ENCODE measurements around the gene PRKAR1A.
"Not testable (repeated sequence)": the region's sequence is repeated elsewhere in the genome, so short reads cannot be mapped to it uniquely, and the experiment has no call there.

Gene PRKAR1A

DNA sequence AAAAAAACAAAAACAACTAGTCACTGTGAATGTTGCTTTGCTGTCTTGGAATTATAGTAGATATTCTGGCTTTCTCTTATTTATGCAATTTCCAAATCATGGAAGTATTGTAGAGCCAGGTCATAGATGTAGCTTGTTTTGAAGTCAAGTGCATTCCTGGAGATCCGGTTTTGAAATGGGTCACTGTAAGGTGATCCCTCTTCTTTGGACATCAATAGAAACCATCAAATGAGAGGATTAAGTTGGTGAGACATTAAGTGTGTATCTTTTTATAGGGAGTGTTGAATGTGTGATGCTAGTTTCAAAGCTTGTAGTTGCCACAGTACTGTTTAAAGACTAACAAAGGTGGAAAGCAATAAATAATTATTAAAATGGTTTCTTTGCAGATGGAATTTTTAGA lies 4.5 kb downstream of the PRKAR1A start:
- H2BK120ac ChIP-seq (ENCODE audit: low read depth, low read length): no peak overlapping the region
- no peak overlapping the region for H2BK15ac ChIP-seq (ENCODE audit: low read length)
- H3K18ac ChIP-seq (ENCODE audit: low read length): no peak overlapping the region
- H3K23ac ChIP-seq (ENCODE audit: low read depth, low read length, poor library complexity): no peak overlapping the region
- no peak overlapping the region for H4K8ac ChIP-seq (ENCODE audit: low read depth, low read length)
- H3K4me1 ChIP-seq (ENCODE audit: control insufficient read depth in 2 of 2, insufficient read depth in 1 of 2, low read depth in 1 of 2, low read length in 2 of 2): peaks cover 0 to 17% of the 10 kb centered on the region in 2 donors
- no peak for DNase-seq (ENCODE audit: low spot score)
- no peak overlapping the region for H3K27ac ChIP-seq (replicated peaks; ENCODE audit: low read length)
- H2AFZ ChIP-seq (ENCODE audit: low read length): no peak overlapping the region
- H3K27me3 ChIP-seq (ENCODE audit: control insufficient read depth in 3 of 3, insufficient read depth in 3 of 3, low read depth in 1 of 3, low read length in 3 of 3): no peaks in the 10 kb centered on the region
- no peak overlapping the region for H3K4me2 ChIP-seq (ENCODE audit: insufficient read depth, low read length, poor library complexity, severe bottlenecking)
- no CpG with 5 or more reads among the region's 1 CpG for WGBS, 2 donors (ENCODE audit: extremely low coverage in 2 of 2, insufficient read length in 2 of 2, insufficient replicate concordance in 1 of 2)
- no peak overlapping the region for H3K4me3 ChIP-seq (ENCODE audit: low read length in 2 of 2)
- H3K9me3 ChIP-seq (replicated peaks in 1 of 2; ENCODE audit: control insufficient read depth in 2 of 2, insufficient read depth in 1 of 2, low read depth in 1 of 2, low read length in 2 of 2): peaks cover 0 to 18% of the 10 kb centered on the region in 2 donors
- no peak overlapping the region for H4K91ac ChIP-seq (ENCODE audit: low read depth, low read length, poor library complexity)
- no peak overlapping the region for H2BK5ac ChIP-seq (ENCODE audit: low read length)
- H2BK12ac ChIP-seq (ENCODE audit: low read length): no peak overlapping the region
- H3K36me3 ChIP-seq (replicated peaks in 1 of 2; ENCODE audit: control insufficient read depth in 2 of 2, insufficient read depth in 2 of 2, low read length in 2 of 2): peaks cover 19 to 69% of the 10 kb centered on the region in 2 donors
- H3K14ac ChIP-seq (ENCODE audit: low read length): no peak overlapping the region
- no peak overlapping the region for H3K9ac ChIP-seq (ENCODE audit: low read depth, low read length, poor library complexity)
- no peak overlapping the region for H2AK5ac ChIP-seq (ENCODE audit: low read depth, low read length)
- H3K79me1 ChIP-seq (ENCODE audit: low read depth, low read length): peaks cover 11% of the 10 kb centered on the region
- no peak overlapping the region for H3K4ac ChIP-seq (ENCODE audit: low read length)

- not testable (repeated sequence) for H2BK120ac ChIP-seq (ENCODE audit: low read depth, low read length); H2BK12ac ChIP-seq (ENCODE audit: low read length); H2BK15ac ChIP-seq (ENCODE audit: low read length); H3K18ac ChIP-seq (ENCODE audit: low read length); H4K91ac ChIP-seq (ENCODE audit: low read depth, low read length, poor library complexity); DNase-seq (ENCODE audit: low spot score); H3K23ac ChIP-seq (ENCODE audit: low read depth, low read length, poor library complexity); H3K79me1 ChIP-seq (ENCODE audit: low read depth, low read length); H3K4me2 ChIP-seq (ENCODE audit: insufficient read depth, low read length, poor library complexity, severe bottlenecking); H3K9ac ChIP-seq (ENCODE audit: low read depth, low read length, poor library complexity); H3K27ac ChIP-seq (replicated peaks; ENCODE audit: low read length); H3K4me3 ChIP-seq (ENCODE audit: low read length in 2 of 2); H3K4ac ChIP-seq (ENCODE audit: low read length); H2AFZ ChIP-seq (ENCODE audit: low read length); H4K8ac ChIP-seq (ENCODE audit: low read depth, low read length); H3K27me3 ChIP-seq (ENCODE audit: control insufficient read depth in 3 of 3, insufficient read depth in 3 of 3, low read depth in 1 of 3, low read length in 3 of 3); H2BK5ac ChIP-seq (ENCODE audit: low read length); H3K14ac ChIP-seq (ENCODE audit: low read length); H2AK5ac ChIP-seq (ENCODE audit: low read depth, low read length)
- H3K9me3 ChIP-seq (replicated peaks in 1 of 2; ENCODE audit: control insufficient read depth in 2 of 2, insufficient read depth in 1 of 2, low read depth in 1 of 2, low read length in 2 of 2): peaks cover 0 to 18% of the 10 kb centered on the region in 2 donors
- peaks cover 0 to 17% of the 10 kb centered on the region in 2 donors for H3K4me1 ChIP-seq (ENCODE audit: control insufficient read depth in 2 of 2, insufficient read depth in 1 of 2, low read depth in 1 of 2, low read length in 2 of 2)
- no CpG with 5 or more reads among the region's 3 CpGs for WGBS, 2 donors (ENCODE audit: extremely low coverage in 2 of 2, insufficient read length in 2 of 2, insufficient replicate concordance in 1 of 2)
- H3K36me3 ChIP-seq (replicated peaks in 1 of 2; ENCODE audit: control insufficient read depth in 2 of 2, insufficient read depth in 2 of 2, low read length in 2 of 2): peaks cover 20 to 78% of the 10 kb centered on the region in 2 donors
These were observed 5.4 kb downstream of the PRKAR1A start for GRCh38 chr17:68517605-68518004.

DNA sequence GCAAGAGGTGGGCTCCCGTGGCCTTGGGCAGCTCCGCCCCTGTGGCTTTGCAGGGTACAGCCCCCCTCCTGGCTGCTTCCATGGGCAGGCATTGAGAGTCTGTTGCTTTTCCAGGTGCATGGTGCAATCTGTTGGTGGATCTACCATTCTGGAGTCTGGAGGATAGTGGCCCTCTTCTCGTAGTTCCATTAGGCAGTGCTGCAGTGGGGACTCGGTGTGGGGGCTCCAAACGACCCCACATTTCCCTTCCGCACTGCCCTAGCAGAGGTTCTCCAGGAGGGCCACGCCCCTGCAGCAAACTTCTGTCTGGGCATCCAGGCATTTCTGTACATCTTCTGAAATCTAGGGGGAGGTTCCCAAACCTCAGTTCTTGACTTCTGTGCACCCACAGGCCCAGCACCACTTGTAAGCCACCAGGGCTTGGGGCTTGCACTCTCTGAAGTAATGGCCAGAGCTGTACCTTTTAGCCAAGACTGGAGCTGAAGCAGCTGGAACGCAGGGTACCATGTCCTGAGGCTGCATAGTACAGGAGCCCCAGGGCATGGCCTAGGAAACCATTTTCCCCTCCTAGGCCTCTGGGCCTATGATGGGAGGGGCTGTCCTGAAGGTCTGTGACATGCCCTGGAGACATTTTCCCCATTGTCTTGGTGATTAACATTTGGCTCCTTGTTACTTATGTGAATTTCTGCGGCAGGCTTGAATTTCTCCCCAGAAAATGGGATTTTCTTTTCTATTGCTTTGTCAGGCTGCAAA lies 6.0 kb downstream of the PRKAR1A start:
- peaks cover 0 to 17% of the 10 kb centered on the region in 2 donors for H3K4me1 ChIP-seq (ENCODE audit: control insufficient read depth in 2 of 2, insufficient read depth in 1 of 2, low read depth in 1 of 2, low read length in 2 of 2)
- H3K36me3 ChIP-seq (replicated peaks in 1 of 2; ENCODE audit: control insufficient read depth in 2 of 2, insufficient read depth in 2 of 2, low read length in 2 of 2): peaks cover 22 to 84% of the 10 kb centered on the region in 2 donors
- no peak overlapping the region for H3K9ac ChIP-seq (ENCODE audit: low read depth, low read length, poor library complexity)
- peaks cover 0 to 18% of the 10 kb centered on the region in 2 donors for H3K9me3 ChIP-seq (replicated peaks in 1 of 2; ENCODE audit: control insufficient read depth in 2 of 2, insufficient read depth in 1 of 2, low read depth in 1 of 2, low read length in 2 of 2)
- H3K27ac ChIP-seq (replicated peaks; ENCODE audit: low read length): no peak overlapping the region
- no peak overlapping the region for H3K4ac ChIP-seq (ENCODE audit: low read length)
- no peak overlapping the region for H3K23ac ChIP-seq (ENCODE audit: low read depth, low read length, poor library complexity)
- H4K8ac ChIP-seq (ENCODE audit: low read depth, low read length): no peak overlapping the region
- no peak overlapping the region for H2BK12ac ChIP-seq (ENCODE audit: low read length)
- no peak overlapping the region for H3K14ac ChIP-seq (ENCODE audit: low read length)
- no peaks in the 10 kb centered on the region for H3K27me3 ChIP-seq (ENCODE audit: control insufficient read depth in 3 of 3, insufficient read depth in 3 of 3, low read depth in 1 of 3, low read length in 3 of 3)
- H2BK120ac ChIP-seq (ENCODE audit: low read depth, low read length): no peak overlapping the region
- no CpG with 5 or more reads among the region's 9 CpGs for WGBS, 2 donors (ENCODE audit: extremely low coverage in 2 of 2, insufficient read length in 2 of 2, insufficient replicate concordance in 1 of 2)
- H3K79me1 ChIP-seq (ENCODE audit: low read depth, low read length): peaks cover 10% of the 10 kb centered on the region
- H3K4me2 ChIP-seq (ENCODE audit: insufficient read depth, low read length, poor library complexity, severe bottlenecking): no peak overlapping the region
- DNase-seq (ENCODE audit: low spot score): no peak
- H3K4me3 ChIP-seq (ENCODE audit: low read length in 2 of 2): no peak overlapping the region
- H4K91ac ChIP-seq (ENCODE audit: low read depth, low read length, poor library complexity): no peak overlapping the region
- no peak overlapping the region for H2AFZ ChIP-seq (ENCODE audit: low read length)
- no peak overlapping the region for H2AK5ac ChIP-seq (ENCODE audit: low read depth, low read length)
- no peak overlapping the region for H2BK15ac ChIP-seq (ENCODE audit: low read length)
- no peak overlapping the region for H2BK5ac ChIP-seq (ENCODE audit: low read length)
- no peak overlapping the region for H3K18ac ChIP-seq (ENCODE audit: low read length)

GRCh38 chr17:68519051-68519450 lies 6.8 kb downstream of the PRKAR1A start:
- not testable (repeated sequence) for H3K4me3 ChIP-seq (ENCODE audit: low read length in 2 of 2); H2BK120ac ChIP-seq (ENCODE audit: low read depth, low read length); H3K27ac ChIP-seq (replicated peaks; ENCODE audit: low read length); H3K18ac ChIP-seq (ENCODE audit: low read length); H2AFZ ChIP-seq (ENCODE audit: low read length); H2BK5ac ChIP-seq (ENCODE audit: low read length); H4K8ac ChIP-seq (ENCODE audit: low read depth, low read length); H3K14ac ChIP-seq (ENCODE audit: low read length); H2AK5ac ChIP-seq (ENCODE audit: low read depth, low read length); H3K4me2 ChIP-seq (ENCODE audit: insufficient read depth, low read length, poor library complexity, severe bottlenecking); H3K79me1 ChIP-seq (ENCODE audit: low read depth, low read length); H3K23ac ChIP-seq (ENCODE audit: low read depth, low read length, poor library complexity); H2BK12ac ChIP-seq (ENCODE audit: low read length); H3K4ac ChIP-seq (ENCODE audit: low read length); H4K91ac ChIP-seq (ENCODE audit: low read depth, low read length, poor library complexity); H3K27me3 ChIP-seq (ENCODE audit: control insufficient read depth in 3 of 3, insufficient read depth in 3 of 3, low read depth in 1 of 3, low read length in 3 of 3); H3K9ac ChIP-seq (ENCODE audit: low read depth, low read length, poor library complexity); DNase-seq (ENCODE audit: low spot score); H2BK15ac ChIP-seq (ENCODE audit: low read length)
- no CpG with 5 or more reads among the region's 3 CpGs for WGBS, 2 donors (ENCODE audit: extremely low coverage in 2 of 2, insufficient read length in 2 of 2, insufficient replicate concordance in 1 of 2)
- Histone ChIP-seq H3K9me3 (replicated peaks in 1 of 2; ENCODE audit: control insufficient read depth in 2 of 2, insufficient read depth in 1 of 2, low read depth in 1 of 2, low read length in 2 of 2) (peaks cover 0 to 18% of the 10 kb centered on the region in 2 donors), H3K4me1 (ENCODE audit: control insufficient read depth in 2 of 2, insufficient read depth in 1 of 2, low read depth in 1 of 2, low read length in 2 of 2) (peaks cover 0 to 12% of the 10 kb centered on the region in 2 donors), H3K36me3 (replicated peaks in 1 of 2; ENCODE audit: control insufficient read depth in 2 of 2, insufficient read depth in 2 of 2, low read length in 2 of 2) (peaks cover 23 to 92% of the 10 kb centered on the region in 2 donors)

Measured in neuronal stem cell (in vitro differentiated cells).